Measurements from ENCODE around the gene SPEN. TPM values are rescaled to one million over a fixed set of nuclear protein-coding genes. Genes with fewer than 3 reads are reported as not detected.

SPEN gene
- total RNA-seq, 1 donor from 2014 or later, result 37.8 TPM

Other genes with a start within 250 kb of the SPEN start
- 23.7 TPM for gene DDI2, start 230.2 kb upstream of the SPEN start, total RNA-seq
- 93.1 TPM for gene PLEKHM2, start 163.4 kb upstream of the SPEN start, total RNA-seq
- gene SLC25A34, start 111.4 kb upstream of the SPEN start, total RNA-seq, result 2.9 TPM
- not detected for gene TMEM82, start 105.2 kb upstream of the SPEN start, total RNA-seq
- 40.6 TPM for gene FBLIM1, start 88.9 kb upstream of the SPEN start, total RNA-seq
- 4.9 TPM for gene UQCRHL, start 40.1 kb upstream of the SPEN start, total RNA-seq
- 24.9 TPM for gene ZBTB17, start 128.4 kb downstream of the SPEN start, total RNA-seq
- gene SRARP, start 156.5 kb downstream of the SPEN start, total RNA-seq, result not detected
- 3,889 TPM for gene HSPB7, start 170.3 kb downstream of the SPEN start, total RNA-seq
- gene CLCNKA, start 174.3 kb downstream of the SPEN start, total RNA-seq, result 1.2 TPM
- gene CLCNKB, start 196.1 kb downstream of the SPEN start, total RNA-seq, result 2.0 TPM
- 3.0 TPM for gene FAM131C, start 225.9 kb downstream of the SPEN start, total RNA-seq